ENCODE results near the gene TGM4.

Gene TGM4

DNA sequence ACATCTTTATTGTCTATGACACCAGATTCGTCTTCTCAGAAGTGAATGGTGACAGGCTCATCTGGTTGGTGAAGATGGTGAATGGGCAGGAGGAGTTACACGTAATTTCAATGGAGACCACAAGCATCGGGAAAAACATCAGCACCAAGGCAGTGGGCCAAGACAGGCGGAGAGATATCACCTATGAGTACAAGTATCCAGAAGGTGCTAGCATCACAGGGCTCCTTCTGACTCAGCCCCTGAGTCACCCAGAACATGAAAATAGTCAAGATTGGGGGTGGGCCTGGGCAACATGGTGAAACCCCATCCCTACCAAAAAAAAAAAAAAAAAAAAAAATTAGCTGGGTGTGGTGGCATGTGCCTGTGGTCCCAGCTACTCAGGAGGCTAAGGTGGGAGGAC lies 32.6 kb downstream of the TGM4 start:
- DNase-seq (ENCODE audit: extremely low read depth, insufficient read length): no peak
- no peak overlapping the region for H3K4me3 ChIP-seq (replicated peaks; ENCODE audit: low read depth, low read length)
- TF ChIP-seq, protein P1, sequence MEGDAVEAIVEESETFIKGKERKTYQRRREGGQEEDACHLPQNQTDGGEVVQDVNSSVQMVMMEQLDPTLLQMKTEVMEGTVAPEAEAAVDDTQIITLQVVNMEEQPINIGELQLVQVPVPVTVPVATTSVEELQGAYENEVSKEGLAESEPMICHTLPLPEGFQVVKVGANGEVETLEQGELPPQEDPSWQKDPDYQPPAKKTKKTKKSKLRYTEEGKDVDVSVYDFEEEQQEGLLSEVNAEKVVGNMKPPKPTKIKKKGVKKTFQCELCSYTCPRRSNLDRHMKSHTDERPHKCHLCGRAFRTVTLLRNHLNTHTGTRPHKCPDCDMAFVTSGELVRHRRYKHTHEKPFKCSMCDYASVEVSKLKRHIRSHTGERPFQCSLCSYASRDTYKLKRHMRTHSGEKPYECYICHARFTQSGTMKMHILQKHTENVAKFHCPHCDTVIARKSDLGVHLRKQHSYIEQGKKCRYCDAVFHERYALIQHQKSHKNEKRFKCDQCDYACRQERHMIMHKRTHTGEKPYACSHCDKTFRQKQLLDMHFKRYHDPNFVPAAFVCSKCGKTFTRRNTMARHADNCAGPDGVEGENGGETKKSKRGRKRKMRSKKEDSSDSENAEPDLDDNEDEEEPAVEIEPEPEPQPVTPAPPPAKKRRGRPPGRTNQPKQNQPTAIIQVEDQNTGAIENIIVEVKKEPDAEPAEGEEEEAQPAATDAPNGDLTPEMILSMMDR (IDR thresholded peaks at IDR 0.05; ENCODE audit: insufficient read depth, low read length, poor library complexity, severe bottlenecking): no peak
- H3K36me3 ChIP-seq (ENCODE audit: control insufficient read depth, insufficient read depth, low read length): no peaks in the 10 kb centered on the region
- no peaks in the 10 kb centered on the region for H3K27me3 ChIP-seq (replicated peaks; ENCODE audit: control insufficient read depth, insufficient read depth, low read length)

GRCh38 chr3:44907612-44908011 lies 33.2 kb downstream of the TGM4 start:
- TF ChIP-seq, protein P1 (IDR thresholded peaks at IDR 0.05; ENCODE audit: insufficient read depth, low read length, poor library complexity, severe bottlenecking): no peak
- Histone ChIP-seq H3K36me3 (ENCODE audit: control insufficient read depth, insufficient read depth, low read length) (no peaks in the 10 kb centered on the region), H3K4me3 (replicated peaks; ENCODE audit: low read depth, low read length) (no peak overlapping the region), H3K27me3 (replicated peaks; ENCODE audit: control insufficient read depth, insufficient read depth, low read length) (no peaks in the 10 kb centered on the region)
- DNase-seq (ENCODE audit: extremely low read depth, insufficient read length): no peak

- Histone ChIP-seq H3K4me3 (replicated peaks; ENCODE audit: low read depth, low read length) (no peak overlapping the region), H3K36me3 (ENCODE audit: control insufficient read depth, insufficient read depth, low read length) (no peaks in the 10 kb centered on the region), H3K27me3 (replicated peaks; ENCODE audit: control insufficient read depth, insufficient read depth, low read length) (no peaks in the 10 kb centered on the region)
- TF ChIP-seq, protein P1 (IDR thresholded peaks at IDR 0.05; ENCODE audit: insufficient read depth, low read length, poor library complexity, severe bottlenecking): no peak
- DNase-seq (ENCODE audit: extremely low read depth, insufficient read length): no peak
Measured at GRCh38 chr3:44909063-44909462, 34.7 kb downstream of the TGM4 start.

DNA sequence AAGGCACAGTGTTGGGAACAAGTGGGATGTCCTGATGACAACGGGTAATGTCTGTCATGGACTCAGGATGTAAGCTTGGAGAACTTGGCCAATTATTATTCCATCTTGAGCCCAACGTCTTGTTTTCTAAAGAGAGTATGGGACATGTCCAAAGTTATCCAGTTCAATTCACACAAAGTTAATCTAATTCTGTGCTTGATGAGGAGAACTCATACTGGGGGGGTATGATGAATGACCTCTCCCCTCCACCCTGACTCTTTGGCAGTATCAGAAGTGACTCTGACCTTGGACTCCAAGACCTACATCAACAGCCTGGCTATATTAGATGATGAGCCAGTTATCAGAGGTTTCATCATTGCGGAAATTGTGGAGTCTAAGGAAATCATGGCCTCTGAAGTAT lies 36.3 kb downstream of the TGM4 start:
- TF ChIP-seq, protein P1 (IDR thresholded peaks at IDR 0.05; ENCODE audit: insufficient read depth, low read length, poor library complexity, severe bottlenecking): no peak
- DNase-seq (ENCODE audit: extremely low read depth, insufficient read length): no peak

DNA sequence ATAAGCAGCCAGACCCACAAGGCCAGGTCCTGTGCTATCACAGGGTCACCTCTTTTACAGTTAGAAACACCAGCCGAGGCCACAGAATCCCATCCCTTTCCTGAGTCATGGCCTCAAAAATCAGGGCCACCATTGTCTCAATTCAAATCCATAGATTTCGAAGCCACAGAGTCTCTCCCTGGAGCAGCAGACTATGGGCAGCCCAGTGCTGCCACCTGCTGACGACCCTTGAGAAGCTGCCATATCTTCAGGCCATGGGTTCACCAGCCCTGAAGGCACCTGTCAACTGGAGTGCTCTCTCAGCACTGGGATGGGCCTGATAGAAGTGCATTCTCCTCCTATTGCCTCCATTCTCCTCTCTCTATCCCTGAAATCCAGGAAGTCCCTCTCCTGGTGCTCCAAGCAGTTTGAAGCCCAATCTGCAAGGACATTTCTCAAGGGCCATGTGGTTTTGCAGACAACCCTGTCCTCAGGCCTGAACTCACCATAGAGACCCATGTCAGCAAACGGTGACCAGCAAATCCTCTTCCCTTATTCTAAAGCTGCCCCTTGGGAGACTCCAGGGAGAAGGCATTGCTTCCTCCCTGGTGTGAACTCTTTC lies 39.6 kb downstream of the TGM4 start:
- Histone ChIP-seq H3K36me3 (ENCODE audit: control insufficient read depth, insufficient read depth, low read length) (peaks cover 2% of the 10 kb centered on the region; the same call in 1 of the 2 replicates), H3K4me3 (replicated peaks; ENCODE audit: low read depth, low read length) (no peak overlapping the region), H3K27me3 (replicated peaks; ENCODE audit: control insufficient read depth, insufficient read depth, low read length) (no peaks in the 10 kb centered on the region)
- TF ChIP-seq, protein P1 (IDR thresholded peaks at IDR 0.05; ENCODE audit: insufficient read depth, low read length, poor library complexity, severe bottlenecking): peak; percentile 91
- DNase-seq (ENCODE audit: extremely low read depth, insufficient read length): no peak

More for the DNA sequence above, 36.3 kb downstream of the TGM4 start:
- H3K27me3 ChIP-seq (replicated peaks; ENCODE audit: control insufficient read depth, insufficient read depth, low read length): no peaks in the 10 kb centered on the region
- H3K4me3 ChIP-seq (replicated peaks; ENCODE audit: low read depth, low read length): no peak overlapping the region
- H3K36me3 ChIP-seq (ENCODE audit: control insufficient read depth, insufficient read depth, low read length): no peaks in the 10 kb centered on the region

- Histone ChIP-seq H3K27me3 (replicated peaks; ENCODE audit: control insufficient read depth, insufficient read depth, low read length) (no peaks in the 10 kb centered on the region), H3K4me3 (replicated peaks; ENCODE audit: low read depth, low read length) (no peak overlapping the region), H3K36me3 (ENCODE audit: control insufficient read depth, insufficient read depth, low read length) (peaks cover 2% of the 10 kb centered on the region; the same call in 1 of the 2 replicates)
- TF ChIP-seq, protein P1 (IDR thresholded peaks at IDR 0.05; ENCODE audit: insufficient read depth, low read length, poor library complexity, severe bottlenecking): peak; percentile 30
- DNase-seq (ENCODE audit: extremely low read depth, insufficient read length): no peak
Measured at GRCh38 chr3:44914936-44915335, 40.5 kb downstream of the TGM4 start.
